ENCODE data around the gene ORAI1.
"Not testable (repeated sequence)": the region's sequence is repeated elsewhere in the genome, so short reads cannot be mapped to it uniquely, and the experiment has no call there.

Gene ORAI1

GRCh38 chr12:121649322-121649721 is 23.0 kb downstream of the ORAI1 start:
- no peak for DNase-seq (ENCODE audit: low read depth)

- DNase-seq (ENCODE audit: low read depth): no peak
Measured at GRCh38 chr12:121649819-121650353, 23.6 kb downstream of the ORAI1 start.

GRCh38 chr12:121651320-121651719 is 25.0 kb downstream of the ORAI1 start:
- no peak for DNase-seq (ENCODE audit: low read depth)

- no peak for DNase-seq (ENCODE audit: low read depth)
Measured at GRCh38 chr12:121652767-121653497, 26.6 kb downstream of the ORAI1 start.

- DNase-seq (ENCODE audit: low read depth): no peak
Measured at GRCh38 chr12:121653999-121654398, 27.7 kb downstream of the ORAI1 start.

- no peak for DNase-seq (ENCODE audit: low read depth)
Measured at GRCh38 chr12:121656122-121656521, 29.8 kb downstream of the ORAI1 start.

- DNase-seq (ENCODE audit: low read depth): no peak
Measured at GRCh38 chr12:121657305-121658008, 31.1 kb downstream of the ORAI1 start.

GRCh38 chr12:121661353-121662105 is 35.2 kb downstream of the ORAI1 start:
- not testable (repeated sequence) for DNase-seq (ENCODE audit: low read depth)

GRCh38 chr12:121663610-121663929 is 37.2 kb downstream of the ORAI1 start:
- no peak for DNase-seq (ENCODE audit: low read depth)

GRCh38 chr12:121666829-121667228 is 40.5 kb downstream of the ORAI1 start:
- DNase-seq (ENCODE audit: low read depth): not testable (repeated sequence)

GRCh38 chr12:121668750-121669520 is 42.6 kb downstream of the ORAI1 start:
- no peak for DNase-seq (ENCODE audit: low read depth)

- DNase-seq (ENCODE audit: low read depth): no peak
Measured at GRCh38 chr12:121669521-121669900, 43.2 kb downstream of the ORAI1 start, which contains the start of gene MORN3. MORN3 (minus strand) TSS chr12:121669654; CDS start chr12:121669483, 171 bp downstream.

GRCh38 chr12:121673013-121673511 is 46.7 kb downstream of the ORAI1 start:
- no peak for DNase-seq (ENCODE audit: low read depth)

GRCh38 chr12:121676190-121676589 is 49.9 kb downstream of the ORAI1 start:
- no peak for DNase-seq (ENCODE audit: low read depth)

GRCh38 chr12:121678305-121678704 is 52.0 kb downstream of the ORAI1 start:
- DNase-seq (ENCODE audit: low read depth): no peak

- DNase-seq (ENCODE audit: low read depth): no peak
Measured at GRCh38 chr12:121678716-121679300, 52.5 kb downstream of the ORAI1 start.

GRCh38 chr12:121679661-121680197 is 53.4 kb downstream of the ORAI1 start:
- not testable (repeated sequence) for DNase-seq (ENCODE audit: low read depth)

GRCh38 chr12:121688966-121689365 is 62.6 kb downstream of the ORAI1 start:
- no peak for DNase-seq (ENCODE audit: low read depth)

GRCh38 chr12:121689430-121689829 is 63.1 kb downstream of the ORAI1 start:
- no peak for DNase-seq (ENCODE audit: low read depth)
